Right atrium auricular region (tissue), 2 donors: ENCODE measurements around the gene ZNF683. TPM values are rescaled to one million over a fixed set of nuclear protein-coding genes. Genes with fewer than 3 reads are reported as not detected.
"Not testable (repeated sequence)": the region's sequence is repeated elsewhere in the genome, so short reads cannot be mapped to it uniquely, and the experiment has no call there.

Source experiments
- DNase-seq: peaks from one replicate; pipeline ENCODE4 v3.0.0-alpha.2; 2019; ENCODE audit warnings: low spot score
- H3K27ac ChIP-seq, 2 donors: fragments of 200-600 bp; sonication (generic); 1 replicate in 1 of 2; 2 replicates in 1 of 2; pipeline ENCODE4 v1.5.1; 2016 to 2019
- H3K27me3 ChIP-seq, 2 donors: fragments of 200-600 bp; sonication (generic); one replicate each; pipeline versions ENCODE4 v1.5.1 to v1.6.0; 2017 to 2019
- H3K36me3 ChIP-seq: fragments of 200-600 bp; sonication (generic); one replicate; pipeline ENCODE4 v1.5.1; 2016
- H3K4me1 ChIP-seq, 2 donors: fragments of 200-600 bp; sonication (generic); one replicate each; pipeline versions ENCODE4 v1.5.1 to v1.6.0; 2017 to 2019
- H3K4me3 ChIP-seq, 2 donors: fragments of 200-600 bp; sonication (generic); 1 replicate in 1 of 2; 2 replicates in 1 of 2; pipeline ENCODE4 v1.5.1; 2017 to 2019; ENCODE audit warnings: mild to moderate bottlenecking in 1 of 2, moderate library complexity in 1 of 2
- H3K9me3 ChIP-seq, 2 donors: fragments of 200-600 bp; sonication (generic); one replicate each; pipeline ENCODE4 v1.5.1; 2019
- total RNA-seq, 2 donors: library from RNA; depleted of rRNA; stranded (reverse); fragments of >200 nt; gene quantifications; one replicate each; pipeline ENCODE4 v1.1.0, GENCODE V29; 2016
- TF ChIP-seq, protein P1 (sequence below), 2 donors: fragments of 200-600 bp; sonication (generic); IDR thresholded peaks; one replicate each; pipeline ENCODE4 v1.5.1; 2019; ENCODE audit warnings: antibody characterized with exemption in 2 of 2

ZNF683 gene
- total RNA-seq, 2 donors from 2014 or later = not detected

DNA sequence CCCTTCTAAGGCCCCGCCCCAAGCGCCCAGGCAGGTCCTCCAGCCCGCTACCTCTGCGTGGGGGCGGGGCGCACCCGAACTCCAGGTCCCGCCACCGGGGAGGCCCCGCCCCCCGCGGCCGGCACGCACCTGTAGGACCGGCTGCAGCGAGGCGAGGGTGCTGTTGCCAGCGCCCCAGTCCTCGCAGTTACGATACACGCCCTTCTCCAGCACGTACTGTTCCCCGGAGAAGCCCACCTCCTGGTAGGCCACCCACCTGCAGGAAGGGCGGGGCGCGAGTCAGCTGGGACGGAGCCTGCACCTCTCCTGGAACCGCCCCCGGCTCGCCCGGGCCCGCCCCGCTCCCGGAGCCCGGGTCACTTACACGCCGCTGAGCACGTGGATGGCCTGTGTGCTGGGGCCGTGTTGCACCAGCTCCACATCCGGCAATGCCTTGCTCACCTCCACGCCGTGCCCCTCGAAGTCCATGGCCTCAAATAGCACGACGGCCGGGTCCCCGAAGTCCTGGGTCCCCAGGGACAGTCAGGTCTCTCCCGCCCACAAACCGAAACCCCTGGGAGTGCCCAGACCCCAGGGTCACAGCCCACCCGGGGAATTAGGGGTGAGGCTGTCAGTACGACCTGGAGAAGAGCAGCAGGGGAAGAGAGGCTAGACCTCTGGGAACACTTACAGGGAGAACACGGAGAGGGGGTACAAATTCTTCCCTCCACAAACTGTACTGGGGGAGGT, 35.9 kb downstream of the ZNF683 start:
- Histone ChIP-seq H3K9me3 (no peaks in the 10 kb centered on the region), H3K4me3 (peak overlapping the region; percentile 33 to 52), H3K36me3 (no peaks in the 10 kb centered on the region), H3K27ac (no peak overlapping the region), H3K4me1 (peaks cover 0 to 16% of the 10 kb centered on the region in 2 donors), H3K27me3 (no peaks in the 10 kb centered on the region)
- no peak for DNase-seq
- TF ChIP-seq, protein P1, sequence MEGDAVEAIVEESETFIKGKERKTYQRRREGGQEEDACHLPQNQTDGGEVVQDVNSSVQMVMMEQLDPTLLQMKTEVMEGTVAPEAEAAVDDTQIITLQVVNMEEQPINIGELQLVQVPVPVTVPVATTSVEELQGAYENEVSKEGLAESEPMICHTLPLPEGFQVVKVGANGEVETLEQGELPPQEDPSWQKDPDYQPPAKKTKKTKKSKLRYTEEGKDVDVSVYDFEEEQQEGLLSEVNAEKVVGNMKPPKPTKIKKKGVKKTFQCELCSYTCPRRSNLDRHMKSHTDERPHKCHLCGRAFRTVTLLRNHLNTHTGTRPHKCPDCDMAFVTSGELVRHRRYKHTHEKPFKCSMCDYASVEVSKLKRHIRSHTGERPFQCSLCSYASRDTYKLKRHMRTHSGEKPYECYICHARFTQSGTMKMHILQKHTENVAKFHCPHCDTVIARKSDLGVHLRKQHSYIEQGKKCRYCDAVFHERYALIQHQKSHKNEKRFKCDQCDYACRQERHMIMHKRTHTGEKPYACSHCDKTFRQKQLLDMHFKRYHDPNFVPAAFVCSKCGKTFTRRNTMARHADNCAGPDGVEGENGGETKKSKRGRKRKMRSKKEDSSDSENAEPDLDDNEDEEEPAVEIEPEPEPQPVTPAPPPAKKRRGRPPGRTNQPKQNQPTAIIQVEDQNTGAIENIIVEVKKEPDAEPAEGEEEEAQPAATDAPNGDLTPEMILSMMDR (IDR thresholded peaks at IDR 0.05) = no peak

DNA sequence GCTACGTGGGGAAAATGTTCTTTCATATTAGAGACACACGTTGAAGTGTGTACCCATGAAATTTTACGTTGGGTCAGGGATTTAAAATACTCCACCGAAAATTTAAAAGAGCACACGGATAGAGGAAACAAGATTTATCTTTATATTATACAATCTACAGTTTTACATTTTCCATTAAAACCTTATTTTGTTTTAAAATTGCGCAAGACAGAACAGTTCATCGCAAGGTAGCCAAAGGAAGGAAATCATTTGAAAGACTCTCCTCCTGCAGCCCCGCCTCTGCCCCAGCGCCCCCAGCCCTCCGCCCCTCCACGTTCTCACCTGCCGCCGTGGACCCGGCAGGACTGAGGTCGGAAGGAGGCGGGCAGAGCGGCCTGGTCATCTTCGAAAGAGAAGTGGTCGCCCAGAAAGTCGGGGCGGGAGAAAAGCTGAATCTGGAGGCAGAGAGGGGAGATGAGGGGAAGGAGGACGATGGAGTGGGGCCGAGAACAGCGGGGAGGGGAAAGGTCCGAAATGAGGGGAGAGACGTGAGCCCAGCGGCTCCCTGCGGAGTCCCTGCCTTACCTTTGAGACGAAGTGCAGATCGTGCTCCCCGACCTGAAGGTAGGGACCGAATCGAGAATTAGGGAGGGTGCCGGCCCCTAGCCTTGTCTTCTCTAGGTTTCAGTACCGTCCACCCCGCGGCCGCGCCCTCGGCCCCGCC, 36.6 kb downstream of the ZNF683 start:
- Histone ChIP-seq H3K27ac (no peak overlapping the region), H3K27me3 (no peaks in the 10 kb centered on the region), H3K4me1 (peaks cover 0 to 16% of the 10 kb centered on the region in 2 donors), H3K9me3 (no peaks in the 10 kb centered on the region), H3K4me3 (peak overlapping the region; percentile 33 to 52), H3K36me3 (no peaks in the 10 kb centered on the region)
- TF ChIP-seq, protein P1 (IDR thresholded peaks at IDR 0.05) = no peak
- no peak for DNase-seq

DNA sequence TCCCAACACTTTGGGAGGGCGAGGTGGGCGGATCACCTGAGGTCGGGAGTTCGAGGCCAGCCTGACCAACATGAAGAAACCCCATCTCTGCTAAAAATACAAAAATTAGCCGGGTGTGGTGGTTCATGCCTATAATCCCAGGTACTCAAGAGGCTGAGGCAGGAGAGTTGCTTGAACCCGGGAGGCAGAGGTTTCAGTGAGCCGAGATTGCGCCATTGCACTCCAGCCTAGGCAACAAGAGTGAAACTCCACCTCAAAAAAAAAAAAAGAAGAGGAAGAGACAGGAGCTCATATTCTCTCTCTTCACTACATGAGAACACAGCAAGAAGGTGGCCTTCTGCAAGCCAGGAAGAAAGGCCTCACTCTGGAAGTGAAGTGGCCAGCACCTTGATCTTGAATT, 39.2 kb downstream of the ZNF683 start:
- H3K27me3 ChIP-seq = not testable (repeated sequence)

DNA sequence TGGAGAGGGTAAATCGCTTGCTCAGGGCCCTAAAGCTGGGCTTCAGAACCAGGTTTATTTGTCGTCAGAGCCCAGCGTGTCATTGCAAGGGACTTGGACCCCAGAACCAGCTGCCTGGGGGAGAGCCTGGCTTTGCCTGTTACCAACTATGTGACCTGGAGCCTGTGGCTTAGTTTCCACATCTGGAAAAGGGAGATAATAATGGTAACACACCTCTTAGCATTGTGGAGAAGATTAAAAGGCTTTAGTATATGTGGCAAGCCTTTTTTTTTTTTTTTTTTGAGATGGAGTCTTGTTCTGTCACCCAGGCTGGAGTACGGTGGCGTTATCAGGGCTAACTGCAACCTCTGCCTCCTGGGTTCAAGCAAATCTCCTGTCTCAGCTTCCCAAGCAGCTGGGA, 42.3 kb downstream of the ZNF683 start:
- Histone ChIP-seq H3K4me1 (no peaks in the 10 kb centered on the region), H3K27me3 (no peaks in the 10 kb centered on the region), H3K27ac (no peak overlapping the region), H3K4me3 (no peak overlapping the region), H3K36me3 (no peaks in the 10 kb centered on the region), H3K9me3 (no peaks in the 10 kb centered on the region)
- TF ChIP-seq, protein P1 (IDR thresholded peaks at IDR 0.05) = no peak
- DNase-seq = no peak

More for the DNA sequence above, 39.2 kb downstream of the ZNF683 start:
- H3K4me3 ChIP-seq, H3K27ac ChIP-seq, H3K36me3 ChIP-seq, H3K9me3 ChIP-seq, DNase-seq: not testable (repeated sequence)
- peaks cover 0 to 16% of the 10 kb centered on the region in 2 donors for H3K4me1 ChIP-seq

DNA sequence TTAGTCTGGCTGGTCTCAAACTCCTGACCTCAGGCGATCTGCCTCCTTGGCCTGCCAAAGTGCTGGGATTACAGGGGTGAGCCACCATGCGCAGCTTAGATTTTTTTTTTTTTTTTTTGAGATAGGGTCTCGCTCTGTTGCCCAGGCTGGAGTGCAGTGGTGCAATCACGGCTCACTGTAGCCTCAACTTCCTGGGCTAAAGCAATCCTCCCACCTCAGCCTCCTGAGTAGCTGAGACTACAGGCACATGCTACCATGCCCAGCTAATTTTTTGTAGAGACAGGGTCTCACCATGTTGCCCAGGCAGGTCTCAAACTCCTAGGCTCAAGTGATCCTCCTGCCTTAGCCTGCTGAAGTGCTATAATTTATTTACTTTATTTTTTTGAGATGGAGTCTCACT, 43.2 kb downstream of the ZNF683 start:
- H3K36me3 ChIP-seq, H3K27ac ChIP-seq, H3K4me3 ChIP-seq, DNase-seq, H3K27me3 ChIP-seq, H3K4me1 ChIP-seq, H3K9me3 ChIP-seq: not testable (repeated sequence)

DNA sequence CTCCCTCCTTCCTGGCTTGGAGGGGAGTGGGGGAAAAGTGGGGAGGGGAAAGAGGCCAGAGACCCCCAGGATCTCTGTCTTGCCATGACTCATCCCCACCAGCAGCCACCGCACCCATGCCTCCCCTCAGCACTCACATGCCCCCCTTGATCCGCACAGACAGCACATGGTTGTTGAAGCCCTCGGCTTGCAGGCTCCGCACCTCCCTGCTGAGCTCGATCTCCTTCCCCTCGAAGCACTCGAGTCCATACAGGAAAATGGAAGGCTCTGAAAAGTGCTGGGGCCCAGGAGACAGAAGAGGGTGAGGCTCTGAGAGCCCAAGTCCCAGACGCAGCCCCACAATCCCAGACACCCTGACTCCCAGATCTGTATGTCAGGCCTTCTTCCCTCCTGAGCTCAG, 44.0 kb downstream of the ZNF683 start:
- Histone ChIP-seq H3K27ac (no peak overlapping the region), H3K4me1 (no peaks in the 10 kb centered on the region), H3K4me3 (no peak overlapping the region), H3K9me3 (no peaks in the 10 kb centered on the region), H3K36me3 (no peaks in the 10 kb centered on the region), H3K27me3 (no peaks in the 10 kb centered on the region)
- DNase-seq = no peak
- TF ChIP-seq, protein P1 (IDR thresholded peaks at IDR 0.05) = no peak
